Naive thymus-derived CD8-positive, alpha-beta T cell (primary cell): ENCODE measurements around the gene CTXND1. TPM values are rescaled to one million over a fixed set of nuclear protein-coding genes. Genes with fewer than 3 reads are reported as not detected.
"Not testable (repeated sequence)": the region's sequence is repeated elsewhere in the genome, so short reads cannot be mapped to it uniquely, and the experiment has no call there.

ENCODE experiments used
- ATAC-seq, 2 donors: fragments of 150-1000 bp; cut with Tn5 transposase in 1 of 2; sonication (Bioruptor Pico), chemical (Tn5 transposase) in 1 of 2; 1 replicate in 1 of 2; 2 replicates in 1 of 2; pipeline ENCODE4 v1.10.0; 2021; ENCODE audit warnings: mild to moderate bottlenecking in 2 of 2, moderate library complexity in 2 of 2
- POLR2A ChIA-PET: fragments of 350-600 bp; sonication (Branson Sonifier 250); formaldehyde crosslinking; loops from one replicate; lab custom pipeline; 2021; ENCODE audit warnings: antibody characterized with exemption; lab: Charles Lee
- DNase-seq, 10 donors: peaks; one replicate each; pipeline versions ENCODE4 v3.0.0 to v3.0.0-alpha.2; 2020 to 2022
- H3K27ac Mint-ChIP-seq, 10 donors: one replicate each; pipeline ENCODE4 v1.8.0; 2020 to 2022; ENCODE audit warnings: mild to moderate bottlenecking in 10 of 10, mixed read lengths in 10 of 10, moderate library complexity in 4 of 10, inconsistent platforms in 1 of 10
- H3K27me3 Mint-ChIP-seq, 5 donors: one replicate each; pipeline ENCODE4 v1.8.0; 2021 to 2022; ENCODE audit warnings: mixed read lengths in 5 of 5
- H3K36me3 Mint-ChIP-seq, 3 donors: one replicate each; pipeline ENCODE4 v1.8.0; 2020 to 2022; ENCODE audit warnings: mixed read lengths in 3 of 3, mild to moderate bottlenecking in 2 of 3, inconsistent platforms in 1 of 3
- H3K4me1 Mint-ChIP-seq, 4 donors: one replicate each; pipeline ENCODE4 v1.8.0; 2021 to 2022; ENCODE audit warnings: mixed read lengths in 4 of 4
- H3K4me3 Mint-ChIP-seq, 10 donors: one replicate each; pipeline ENCODE4 v1.8.0; 2020 to 2022; ENCODE audit warnings: mild to moderate bottlenecking in 10 of 10, mixed read lengths in 10 of 10, moderate library complexity in 6 of 10, inconsistent platforms in 1 of 10
- H3K9me3 Mint-ChIP-seq, 9 donors: one replicate each; pipeline ENCODE4 v1.8.0; 2020 to 2022; ENCODE audit warnings: mixed read lengths in 9 of 9, mild to moderate bottlenecking in 3 of 9, inconsistent platforms in 1 of 9, moderate library complexity in 1 of 9
- polyA plus RNA-seq, 3 donors: library from polyadenylated mRNA; unstranded; fragments of 300-500 nt; fragmentation: Illumina TruSeq; gene quantifications; one replicate each; pipeline ENCODE4 v1.2.3, GENCODE V29; 2021
- total RNA-seq, 8 experiments: library from RNA in 2 of 8; stranded (reverse) in 2 of 8; gene quantifications; one replicate each; pipeline ENCODE4 v1.2.3 and lab custom pipeline; 2021 to 2026

CTXND1 gene
- total and polyA plus RNA-seq, 5 experiments from 2014 or later = not detected

DNA sequence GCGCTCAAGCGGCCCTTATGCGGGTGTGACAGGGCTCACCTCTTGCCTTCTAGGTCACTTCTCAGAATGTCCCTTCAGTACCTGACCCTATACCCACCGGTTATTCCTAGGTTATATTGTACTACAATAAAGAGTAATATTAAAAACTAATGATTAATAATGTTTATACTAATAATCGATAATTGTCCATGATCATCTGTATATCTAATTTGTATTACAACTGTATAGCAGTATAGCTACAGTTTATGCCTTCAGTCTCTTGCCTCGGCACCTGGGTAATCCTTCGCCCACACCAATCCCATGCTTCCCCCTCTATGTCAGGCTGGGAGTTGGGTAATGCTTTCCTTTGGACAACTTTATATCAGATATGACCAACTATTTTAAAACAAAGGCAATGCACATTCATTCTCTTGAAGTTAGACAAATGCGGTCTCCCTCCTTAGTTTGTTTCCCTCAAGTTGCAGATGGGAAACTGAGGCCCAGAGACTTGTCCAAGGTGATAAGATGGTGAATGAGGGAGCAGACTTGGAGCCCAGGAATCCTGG lies 95.8 kb downstream of the CTXND1 start:
- no peak overlapping the region for H3K27ac Mint-ChIP-seq
- peaks cover 9 to 50% (median 20%) of the 10 kb centered on the region in 4 donors for H3K4me1 Mint-ChIP-seq
- no peaks in the 10 kb centered on the region for H3K27me3 Mint-ChIP-seq
- H3K4me3 Mint-ChIP-seq = no peak overlapping the region
- H3K36me3 Mint-ChIP-seq = peaks cover 0 to 11% (median 2%) of the 10 kb centered on the region in 3 donors
- POLR2A ChIA-PET = no interaction called here
- ATAC-seq = no peak
- no peak for DNase-seq
- H3K9me3 Mint-ChIP-seq = no peaks in the 10 kb centered on the region

DNA sequence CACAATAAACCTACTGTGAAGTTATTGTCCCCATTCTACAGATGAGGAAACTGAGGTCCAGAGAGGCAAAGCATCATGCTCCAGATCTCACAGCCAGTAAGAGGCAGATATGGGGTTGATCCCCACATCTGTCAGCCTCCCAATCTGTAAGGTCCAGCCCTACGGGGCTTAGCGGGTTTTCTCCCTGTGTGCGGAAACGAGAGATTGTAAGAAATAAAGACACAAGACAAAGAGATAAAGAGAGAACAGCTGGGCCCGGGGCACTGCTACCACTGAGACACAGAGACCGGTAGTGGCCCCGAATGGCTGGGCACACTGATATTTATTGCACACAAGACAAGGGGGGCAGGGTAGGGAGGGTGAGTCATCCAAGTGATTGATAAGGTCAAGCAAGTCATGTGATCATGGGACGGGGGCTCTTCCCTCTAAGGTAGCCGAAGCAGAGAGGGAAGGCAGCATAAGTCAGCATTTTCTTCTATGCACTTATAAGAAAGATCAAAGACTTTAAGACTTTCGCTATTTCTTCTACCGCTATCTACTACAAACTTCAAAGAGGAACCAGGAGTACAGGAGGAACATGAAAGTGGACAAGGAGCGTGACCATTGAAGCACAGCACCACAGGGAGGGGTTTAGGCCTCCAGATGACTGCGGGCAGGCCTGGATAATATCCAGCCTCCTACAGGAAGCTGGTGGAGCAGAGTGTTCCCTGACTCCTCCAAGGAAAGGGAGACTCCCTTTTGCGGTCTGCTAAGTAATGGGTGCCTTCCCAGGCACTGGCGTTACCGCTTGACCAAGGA lies 96.4 kb downstream of the CTXND1 start:
- DNase-seq, H3K27me3 Mint-ChIP-seq, ATAC-seq, H3K9me3 Mint-ChIP-seq, POLR2A ChIA-PET, H3K36me3 Mint-ChIP-seq: not testable (repeated sequence)
- Mint-ChIP-seq H3K27ac (peak overlapping the region in 1 of 10 donors; percentile 27), H3K4me3 (peak overlapping the region in 1 of 10 donors; percentile 34), H3K4me1 (peaks cover 7 to 43% (median 15%) of the 10 kb centered on the region in 4 donors)

DNA sequence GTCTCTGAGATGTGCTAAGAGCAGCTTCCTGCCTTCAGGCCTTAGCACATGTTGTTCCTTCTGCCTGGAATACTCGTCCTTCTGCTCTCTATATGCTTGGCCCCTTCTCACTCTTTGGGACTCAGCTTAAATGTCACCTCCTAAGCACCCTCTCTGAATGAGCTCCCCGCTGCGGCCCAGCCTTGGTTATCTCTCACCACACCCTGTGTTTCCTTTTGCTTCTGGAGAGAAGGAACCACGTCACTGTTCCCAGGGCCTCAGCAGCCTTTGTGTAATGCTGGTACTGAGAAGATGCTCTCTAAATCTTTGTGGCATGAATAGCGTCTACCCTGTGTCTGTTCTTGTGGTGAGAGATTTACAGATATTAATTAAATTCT lies 97.0 kb downstream of the CTXND1 start:
- ATAC-seq (no peak), DNase-seq (no peak)
- H3K36me3 Mint-ChIP-seq = peaks cover 0 to 6% (median 2%) of the 10 kb centered on the region in 3 donors
- H3K4me3 Mint-ChIP-seq = peak overlapping the region in 4 of 10 donors; percentile 42 to 90 (median 44)
- H3K9me3 Mint-ChIP-seq = no peaks in the 10 kb centered on the region
- POLR2A ChIA-PET = interaction anchor here (1.0 kb wide), 1 partner anchor 95 kb away, joined by 4 read pairs; the partner anchor contains the start of gene ZFAND6
- peak overlapping the region in 4 of 10 donors; percentile 27 to 70 (median 48) for H3K27ac Mint-ChIP-seq
- peaks cover 7 to 37% (median 12%) of the 10 kb centered on the region in 4 donors for H3K4me1 Mint-ChIP-seq
- no peaks in the 10 kb centered on the region for H3K27me3 Mint-ChIP-seq

GRCh38 chr15:80154336-80154735 lies 97.7 kb downstream of the CTXND1 start:
- peak overlapping the region in 8 of 10 donors; percentile 5 to 92 (median 87) for H3K4me3 Mint-ChIP-seq
- DNase-seq (no peak), ATAC-seq (no peak)
- no peaks in the 10 kb centered on the region for H3K27me3 Mint-ChIP-seq
- no peaks in the 10 kb centered on the region for H3K9me3 Mint-ChIP-seq
- H3K36me3 Mint-ChIP-seq = peaks cover 0 to 4% (median 0%) of the 10 kb centered on the region in 3 donors
- POLR2A ChIA-PET = interaction anchor here (1.0 kb wide), 1 partner anchor 95 kb away, joined by 4 read pairs; the partner anchor contains the start of gene ZFAND6
- no peak overlapping the region for H3K27ac Mint-ChIP-seq
- H3K4me1 Mint-ChIP-seq = peaks cover 7 to 31% (median 12%) of the 10 kb centered on the region in 4 donors

GRCh38 chr15:80153900-80154299 lies 98.1 kb downstream of the CTXND1 start:
- ATAC-seq (no peak), DNase-seq (no peak)
- Mint-ChIP-seq H3K9me3 (no peaks in the 10 kb centered on the region), H3K27me3 (no peaks in the 10 kb centered on the region), H3K4me1 (peaks cover 7 to 29% (median 12%) of the 10 kb centered on the region in 4 donors), H3K4me3 (peak overlapping the region; percentile 31 to 92 (median 89)), H3K27ac (peak overlapping the region in 5 of 10 donors; percentile 9 to 91 (median 77)), H3K36me3 (peaks cover 0 to 3% (median 0%) of the 10 kb centered on the region in 3 donors)
- POLR2A ChIA-PET = interaction anchor here (1.0 kb wide), 1 partner anchor 94 kb away, joined by 4 read pairs; the partner anchor contains the start of gene ZFAND6

DNA sequence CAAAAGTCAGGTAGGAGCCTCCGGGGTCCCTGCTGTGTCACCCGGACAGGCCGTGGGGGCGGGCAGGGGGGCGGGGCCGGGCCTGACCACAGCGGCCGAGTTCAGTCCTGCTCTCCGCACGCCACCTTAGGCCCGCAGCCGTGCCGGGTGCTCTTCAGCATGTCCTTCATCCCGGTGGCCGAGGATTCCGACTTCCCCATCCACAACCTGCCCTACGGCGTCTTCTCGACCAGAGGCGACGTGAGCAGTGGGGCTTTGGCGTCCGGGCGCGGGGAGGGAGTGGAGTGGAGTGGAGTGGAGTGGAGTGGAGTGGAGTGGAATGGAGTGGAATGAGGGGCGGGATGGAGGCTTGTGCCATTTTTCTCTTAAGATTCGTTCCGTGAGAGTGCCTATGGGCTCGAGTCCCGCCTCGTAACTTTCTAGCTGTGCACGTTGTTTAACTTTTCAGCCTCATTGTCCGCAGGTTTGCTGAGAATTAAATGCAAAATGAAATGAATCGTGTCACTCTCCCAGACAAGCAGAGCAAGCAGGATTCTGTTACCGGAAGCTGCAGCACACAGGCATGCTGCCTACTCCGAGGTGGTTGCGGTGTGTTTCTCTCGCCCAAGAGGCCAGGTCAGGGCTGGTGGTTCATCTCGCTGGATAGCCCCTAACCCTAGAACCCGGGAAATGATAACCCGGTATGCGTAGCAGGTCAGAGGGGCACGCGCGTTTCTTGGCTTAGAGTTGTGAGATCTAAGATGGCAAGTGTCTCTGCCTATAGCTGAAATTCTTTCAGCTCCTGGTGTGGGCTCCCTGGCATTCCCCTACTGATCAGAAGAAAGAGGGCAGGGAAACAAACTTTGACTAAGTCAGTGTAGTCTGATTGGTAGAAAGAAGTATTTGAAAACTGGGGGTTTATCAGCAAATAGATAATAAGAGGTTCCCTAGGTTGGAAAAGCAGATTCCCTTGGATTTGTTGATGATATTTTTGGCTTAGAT lies 98.8 kb downstream of the CTXND1 start, which contains the start of gene FAH:
Gene FAH, plus strand, starts transcription at position 104 of the 981 bp plus-strand sequence. Its CDS starts 56 bp downstream, at position 160.
- DNase-seq (peak in 8 of 10 donors; percentile 6 to 49 (median 23)), ATAC-seq (peak; percentile 54 to 69)
- POLR2A ChIA-PET = interaction anchor here (0.6 to 3.0 kb wide), 3 partner anchors 9 to 93 kb away, joined by 3 to 21 read pairs (median 3); partner anchors contain the start of gene ZFAND6
- H3K9me3 Mint-ChIP-seq = no peaks in the 10 kb centered on the region
- H3K27ac Mint-ChIP-seq = peak within 1 kb of the TSS; percentile 77 to 95 (median 89)
- H3K27me3 Mint-ChIP-seq = no peaks in the 10 kb centered on the region
- H3K36me3 Mint-ChIP-seq = no peaks in the 10 kb centered on the region
- peak within 1 kb of the TSS; percentile 84 to 92 (median 90) for H3K4me3 Mint-ChIP-seq
- peaks cover 7 to 29% (median 12%) of the 10 kb centered on the region in 4 donors for H3K4me1 Mint-ChIP-seq

GRCh38 chr15:80152180-80152895 lies 99.7 kb downstream of the CTXND1 start:
- H3K27ac Mint-ChIP-seq = peak overlapping the region; percentile 5 to 93 (median 88)
- no peaks in the 10 kb centered on the region for H3K9me3 Mint-ChIP-seq
- H3K36me3 Mint-ChIP-seq = no peaks in the 10 kb centered on the region
- H3K4me1 Mint-ChIP-seq = peaks cover 7 to 29% (median 12%) of the 10 kb centered on the region in 4 donors
- DNase-seq = peak; percentile 60 to 96 (median 74)
- H3K4me3 Mint-ChIP-seq = peak overlapping the region; percentile 81 to 92 (median 88)
- POLR2A ChIA-PET = interaction anchor here (1.1 to 3.0 kb wide), 3 partner anchors 8 to 92 kb away, joined by 3 to 21 read pairs (median 3); partner anchors contain the start of gene ZFAND6
- peak; percentile 66 to 71 for ATAC-seq
- H3K27me3 Mint-ChIP-seq = no peaks in the 10 kb centered on the region

- Mint-ChIP-seq H3K4me1 (peaks cover 7 to 29% (median 12%) of the 10 kb centered on the region in 4 donors), H3K4me3 (peak overlapping the region; percentile 80 to 92 (median 86)), H3K27ac (peak overlapping the region in 8 of 10 donors; percentile 5 to 93 (median 85)), H3K27me3 (no peaks in the 10 kb centered on the region), H3K9me3 (peaks cover 0 to 4% (median 0%) of the 10 kb centered on the region in 9 donors), H3K36me3 (no peaks in the 10 kb centered on the region)
- POLR2A ChIA-PET = interaction anchor here (1.5 to 3.0 kb wide), 2 partner anchors 9 to 92 kb away, joined by 3 to 21 read pairs; partner anchors contain the start of gene ZFAND6
- DNase-seq = no peak
- no peak for ATAC-seq
Observed at GRCh38 chr15:80151576-80151975, 100.4 kb downstream of the CTXND1 start.

DNA sequence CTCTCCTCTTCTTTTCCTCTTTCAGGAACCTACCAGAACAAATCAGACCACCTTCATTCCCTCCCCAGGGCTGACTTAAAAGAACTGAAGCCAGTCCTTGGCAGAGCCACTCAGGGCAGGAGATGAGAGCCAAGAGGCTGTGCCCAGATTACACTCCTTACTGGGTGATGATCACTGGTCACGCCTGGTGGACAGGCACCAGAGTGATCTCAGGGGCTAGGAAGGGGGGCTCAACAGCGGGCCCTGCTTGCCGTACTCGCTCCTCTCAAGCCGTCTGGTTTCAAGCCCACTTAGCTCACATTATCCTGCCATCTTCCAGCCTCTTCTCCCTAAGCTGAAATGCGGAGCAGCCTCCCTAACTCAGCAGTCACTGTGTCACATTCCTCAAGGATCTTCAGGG lies 100.9 kb downstream of the CTXND1 start:
- ATAC-seq (no peak), DNase-seq (no peak)
- Mint-ChIP-seq H3K36me3 (no peaks in the 10 kb centered on the region), H3K9me3 (peaks cover 0 to 8% (median 0%) of the 10 kb centered on the region in 9 donors), H3K4me1 (peaks cover 7 to 29% (median 12%) of the 10 kb centered on the region in 4 donors), H3K27ac (peak overlapping the region in 3 of 10 donors; percentile 40 to 88 (median 66)), H3K4me3 (peak overlapping the region in 6 of 10 donors; percentile 9 to 37 (median 22)), H3K27me3 (no peaks in the 10 kb centered on the region)
- POLR2A ChIA-PET = interaction anchor here (1.5 to 3.0 kb wide), 2 partner anchors 10 to 91 kb away, joined by 3 to 21 read pairs; partner anchors contain the start of gene ZFAND6
